T-helper 17 cell (primary cell): Measurements from ENCODE around the gene OBSCN. TPM values are rescaled to one million over a fixed set of nuclear protein-coding genes. Genes with fewer than 3 reads are reported as not detected.

ENCODE experiments used
- ATAC-seq: fragments of 150-1000 bp; cut with Tn5 transposase; 2 replicates; pipeline ENCODE4 v1.10.0; 2021; ENCODE audit warnings: mild to moderate bottlenecking, moderate library complexity
- DNase-seq, 3 donors: peaks; one replicate each; pipeline versions ENCODE4 v3.0.0 to v3.0.0-alpha.2; 2020 to 2021
- H3K9me3 ChIP-seq: one replicate; pipeline ENCODE4 v1.7.0; 2013; ENCODE audit warnings: low read length, mild to moderate bottlenecking; ENCODE audit not compliant: control insufficient read depth, poor library complexity, severe bottlenecking
- H3K27ac Mint-ChIP-seq: one replicate; pipeline ENCODE4 v1.8.0; 2022; ENCODE audit warnings: mild to moderate bottlenecking, moderate library complexity, mixed read lengths
- H3K27me3 Mint-ChIP-seq: one replicate; pipeline ENCODE4 v1.8.0; 2022; ENCODE audit warnings: mixed read lengths
- H3K36me3 Mint-ChIP-seq: one replicate; pipeline ENCODE4 v1.8.0; 2022; ENCODE audit warnings: low read depth, mixed read lengths
- H3K4me1 Mint-ChIP-seq: one replicate; pipeline ENCODE4 v1.8.0; 2022; ENCODE audit warnings: mild to moderate bottlenecking, mixed read lengths
- H3K4me3 Mint-ChIP-seq: one replicate; pipeline ENCODE4 v1.8.0; 2022; ENCODE audit warnings: mild to moderate bottlenecking, moderate library complexity, mixed read lengths
- total RNA-seq, 4 donors: library from RNA in 2 of 4; stranded (reverse) in 2 of 4; gene quantifications; one replicate each; pipeline ENCODE4 v1.2.3 and lab custom pipeline; 2022 to 2026

Gene OBSCN
- total RNA-seq, 2 donors from 2014 or later: 23.1 to 34.2 TPM

DNA sequence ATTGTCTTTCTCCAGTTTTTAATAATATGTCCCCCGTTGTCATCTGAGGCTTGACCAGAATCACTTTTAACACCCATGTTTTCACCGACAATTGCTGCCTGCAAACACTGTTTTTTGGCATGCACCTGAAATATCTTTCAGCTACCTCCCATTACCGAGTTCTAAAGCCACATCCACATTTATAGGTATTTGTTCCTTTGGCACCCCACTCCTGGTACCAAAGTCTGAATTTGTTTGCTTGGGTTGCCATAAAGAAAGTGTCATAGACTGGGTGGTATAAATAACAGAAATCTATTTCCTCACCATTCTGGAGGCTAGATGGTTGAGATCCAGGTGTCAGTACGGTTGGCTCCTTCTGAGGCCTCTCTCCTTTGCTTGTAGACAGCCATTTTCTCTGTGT, 94.2 kb downstream of the OBSCN start:
- DNase-seq (no peak), ATAC-seq (no peak)
- Mint-ChIP-seq H3K36me3 (peaks cover 3% of the 10 kb centered on the region), H3K4me1 (no peaks in the 10 kb centered on the region), H3K27ac (no peak overlapping the region), H3K4me3 (no peak overlapping the region), H3K27me3 (no peaks in the 10 kb centered on the region)
- no peaks in the 10 kb centered on the region for H3K9me3 ChIP-seq

- Mint-ChIP-seq H3K36me3 (peaks cover 3% of the 10 kb centered on the region), H3K27me3 (no peaks in the 10 kb centered on the region), H3K4me1 (no peaks in the 10 kb centered on the region), H3K27ac (no peak overlapping the region), H3K4me3 (no peak overlapping the region)
- ATAC-seq (no peak), DNase-seq (no peak)
- no peaks in the 10 kb centered on the region for H3K9me3 ChIP-seq
These were observed 95.8 kb downstream of the OBSCN start for GRCh38 chr1:228303596-228303995.

- H3K27ac Mint-ChIP-seq: no peak overlapping the region
- no peak for DNase-seq
- no peaks in the 10 kb centered on the region for H3K36me3 Mint-ChIP-seq
These were observed 96.4 kb downstream of the OBSCN start for GRCh38 chr1:228304225-228304624.

DNA sequence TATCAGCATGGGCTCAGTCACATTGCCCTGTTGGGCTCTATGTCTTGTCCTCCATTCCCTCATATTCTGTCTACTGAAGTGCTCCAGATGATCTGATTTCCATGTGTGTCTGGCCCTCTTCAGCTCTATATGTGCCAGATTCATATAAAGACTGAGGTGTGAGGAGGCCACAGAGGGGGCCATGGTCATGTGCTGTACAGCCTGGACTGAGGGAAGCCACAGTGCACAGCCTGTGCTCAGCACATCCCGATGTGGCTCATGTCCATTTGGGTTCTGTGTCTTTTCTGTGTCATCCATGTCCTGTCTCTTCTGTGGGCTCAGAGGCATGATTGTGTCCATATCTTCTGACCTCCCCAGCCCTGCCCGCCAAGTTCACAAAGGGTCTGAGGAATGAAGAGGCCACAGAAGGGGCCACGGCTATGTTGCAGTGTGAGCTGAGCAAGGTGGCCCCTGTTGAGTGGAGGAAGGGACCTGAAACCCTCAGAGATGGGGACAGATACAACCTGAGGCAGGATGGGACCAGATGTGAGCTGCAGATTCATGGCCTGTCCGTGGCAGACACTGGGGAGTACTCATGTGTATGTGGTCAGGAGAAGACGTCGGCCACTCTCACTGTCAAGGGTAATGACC, 97.0 kb downstream of the OBSCN start:
- ATAC-seq (no peak), DNase-seq (no peak)
- no peaks in the 10 kb centered on the region for H3K9me3 ChIP-seq
- Mint-ChIP-seq H3K4me1 (no peaks in the 10 kb centered on the region), H3K4me3 (no peak overlapping the region), H3K27ac (no peak overlapping the region), H3K27me3 (no peaks in the 10 kb centered on the region), H3K36me3 (no peaks in the 10 kb centered on the region)

More at GRCh38 chr1:228304225-228304624, 96.4 kb downstream of the OBSCN start:
- no peak for ATAC-seq
- H3K9me3 ChIP-seq: no peaks in the 10 kb centered on the region
- H3K4me1 Mint-ChIP-seq: no peaks in the 10 kb centered on the region
- no peaks in the 10 kb centered on the region for H3K27me3 Mint-ChIP-seq
- no peak overlapping the region for H3K4me3 Mint-ChIP-seq

DNA sequence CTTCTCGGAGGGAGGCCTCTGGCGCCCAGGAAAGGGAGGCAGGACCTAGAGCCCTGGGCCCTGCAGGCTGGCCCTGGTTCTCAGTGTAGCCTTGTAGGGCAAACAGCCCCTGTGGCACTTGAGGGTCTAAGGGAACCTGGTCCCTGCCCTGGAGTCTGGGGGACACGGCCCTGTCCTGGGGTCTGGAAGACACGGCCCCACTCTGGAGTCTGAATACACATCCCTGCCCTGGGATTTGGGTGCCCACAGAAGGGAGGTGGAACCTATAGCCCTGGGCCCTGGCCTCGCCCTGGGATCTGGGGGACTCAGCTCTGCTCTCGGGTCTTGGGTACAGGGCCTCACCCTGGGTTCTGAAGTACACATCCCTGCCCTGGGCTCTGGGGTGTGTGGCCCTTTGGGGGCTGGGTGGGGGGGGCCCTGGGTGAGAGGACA, 97.9 kb downstream of the OBSCN start:
- no peaks in the 10 kb centered on the region for H3K36me3 Mint-ChIP-seq
- DNase-seq: peak in 1 of 3 donors; percentile 6
- no peak overlapping the region for H3K27ac Mint-ChIP-seq

GRCh38 chr1:228306275-228307217, 98.7 kb downstream of the OBSCN start:
- Mint-ChIP-seq H3K4me3 (no peak overlapping the region), H3K27me3 (no peaks in the 10 kb centered on the region), H3K36me3 (no peaks in the 10 kb centered on the region), H3K4me1 (no peaks in the 10 kb centered on the region), H3K27ac (no peak overlapping the region)
- no peaks in the 10 kb centered on the region for H3K9me3 ChIP-seq
- ATAC-seq (no peak), DNase-seq (no peak)

More for the DNA sequence above, 97.9 kb downstream of the OBSCN start:
- no peak for ATAC-seq
- H3K9me3 ChIP-seq: no peaks in the 10 kb centered on the region
- Mint-ChIP-seq H3K4me3 (no peak overlapping the region), H3K27me3 (no peaks in the 10 kb centered on the region), H3K4me1 (no peaks in the 10 kb centered on the region)

- H3K4me3 Mint-ChIP-seq: no peak overlapping the region
- no peaks in the 10 kb centered on the region for H3K4me1 Mint-ChIP-seq
- peak in 1 of 3 donors; percentile 8 for DNase-seq
- H3K9me3 ChIP-seq: no peaks in the 10 kb centered on the region
- no peak for ATAC-seq
- no peaks in the 10 kb centered on the region for H3K36me3 Mint-ChIP-seq
- H3K27me3 Mint-ChIP-seq: no peaks in the 10 kb centered on the region
- H3K27ac Mint-ChIP-seq: no peak overlapping the region
These were observed 99.6 kb downstream of the OBSCN start for GRCh38 chr1:228307218-228308023.

DNA sequence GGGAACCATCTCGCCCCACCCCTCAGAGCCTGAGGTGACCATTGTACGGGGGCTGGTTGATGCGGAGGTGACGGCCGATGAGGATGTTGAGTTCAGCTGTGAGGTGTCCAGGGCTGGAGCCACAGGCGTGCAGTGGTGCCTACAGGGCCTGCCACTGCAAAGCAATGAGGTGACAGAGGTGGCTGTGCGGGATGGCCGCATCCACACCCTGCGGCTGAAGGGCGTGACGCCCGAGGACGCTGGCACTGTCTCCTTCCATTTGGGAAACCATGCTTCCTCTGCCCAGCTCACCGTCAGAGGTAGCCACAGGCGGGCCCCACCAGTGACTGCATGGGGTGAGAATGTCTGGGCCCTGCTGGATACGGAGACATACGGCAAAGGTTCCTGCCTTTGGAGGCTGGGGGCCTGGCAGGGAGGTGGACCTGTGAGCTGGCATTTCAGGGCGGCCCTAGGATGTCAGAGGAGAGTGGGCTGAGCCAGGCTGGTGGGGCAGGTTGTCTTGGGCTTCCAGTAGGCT, 100.3 kb downstream of the OBSCN start:
- H3K4me3 Mint-ChIP-seq: no peak overlapping the region
- H3K36me3 Mint-ChIP-seq: no peaks in the 10 kb centered on the region
- ATAC-seq (no peak), DNase-seq (no peak)
- H3K27ac Mint-ChIP-seq: no peak overlapping the region
- no peaks in the 10 kb centered on the region for H3K27me3 Mint-ChIP-seq
- H3K9me3 ChIP-seq: no peaks in the 10 kb centered on the region
- H3K4me1 Mint-ChIP-seq: no peaks in the 10 kb centered on the region

DNA sequence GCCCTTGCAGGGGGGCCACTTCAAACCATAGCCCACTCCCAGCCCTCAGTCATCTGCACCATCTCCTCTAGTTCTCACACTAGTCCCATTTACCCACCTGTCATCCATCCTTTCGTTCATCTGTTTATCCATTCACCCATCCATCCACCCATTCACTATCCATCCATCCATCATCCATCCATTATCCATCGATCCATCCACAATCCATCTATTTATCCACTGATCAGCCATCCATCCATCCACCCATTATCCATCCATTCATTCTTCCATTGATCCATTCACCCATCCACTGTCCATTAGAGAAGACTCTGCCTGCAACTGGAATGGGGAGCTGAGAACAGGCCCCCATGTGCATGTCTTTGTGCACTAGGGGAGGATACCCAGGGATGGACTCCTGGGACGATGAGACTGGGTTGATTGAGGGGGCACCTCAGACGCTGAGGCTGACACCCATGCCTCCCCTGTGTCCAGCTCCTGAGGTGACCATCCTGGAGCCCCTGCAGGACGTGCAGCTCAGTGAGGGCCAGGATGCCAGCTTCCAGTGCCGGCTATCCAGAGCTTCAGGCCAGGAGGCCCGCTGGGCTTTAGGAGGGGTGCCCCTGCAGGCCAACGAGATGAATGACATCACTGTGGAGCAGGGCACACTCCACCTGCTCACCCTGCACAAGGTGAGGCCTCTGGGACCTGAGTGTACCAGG, 100.9 kb downstream of the OBSCN start:
- DNase-seq (no peak), ATAC-seq (no peak)
- Mint-ChIP-seq H3K4me1 (no peaks in the 10 kb centered on the region), H3K27me3 (no peaks in the 10 kb centered on the region), H3K27ac (no peak overlapping the region), H3K36me3 (no peaks in the 10 kb centered on the region), H3K4me3 (no peak overlapping the region)
- no peaks in the 10 kb centered on the region for H3K9me3 ChIP-seq

GRCh38 chr1:228309326-228310067, 101.7 kb downstream of the OBSCN start:
- no peaks in the 10 kb centered on the region for H3K9me3 ChIP-seq
- Mint-ChIP-seq H3K27me3 (no peaks in the 10 kb centered on the region), H3K36me3 (no peaks in the 10 kb centered on the region), H3K4me3 (no peak overlapping the region), H3K27ac (no peak overlapping the region), H3K4me1 (no peaks in the 10 kb centered on the region)
- ATAC-seq: no peak
- peak in 1 of 3 donors; percentile 7 for DNase-seq

GRCh38 chr1:228310162-228310792, 102.4 kb downstream of the OBSCN start:
- H3K9me3 ChIP-seq: no peaks in the 10 kb centered on the region
- H3K36me3 Mint-ChIP-seq: no peaks in the 10 kb centered on the region
- H3K4me3 Mint-ChIP-seq: no peak overlapping the region
- DNase-seq (no peak), ATAC-seq (no peak)
- no peak overlapping the region for H3K27ac Mint-ChIP-seq
- H3K4me1 Mint-ChIP-seq: no peaks in the 10 kb centered on the region
- H3K27me3 Mint-ChIP-seq: no peaks in the 10 kb centered on the region

GRCh38 chr1:228311091-228311490, 103.2 kb downstream of the OBSCN start:
- Mint-ChIP-seq H3K4me3 (no peak overlapping the region), H3K27me3 (no peaks in the 10 kb centered on the region), H3K4me1 (no peaks in the 10 kb centered on the region), H3K27ac (no peak overlapping the region), H3K36me3 (no peaks in the 10 kb centered on the region)
- no peaks in the 10 kb centered on the region for H3K9me3 ChIP-seq
- ATAC-seq (no peak), DNase-seq (no peak)
